H9 (cell line): Measurements from ENCODE around the gene PRKCB. TPM values are rescaled to one million over a fixed set of nuclear protein-coding genes. Genes with fewer than 3 reads are reported as not detected.

Source experiments
- DNase-seq: peaks from one replicate; pipeline ENCODE4 v3.0.0-alpha.2; 2017
- H2AFZ ChIP-seq: one replicate; pipeline ENCODE4 v1.6.1; 2013; ENCODE audit warnings: mild to moderate bottlenecking, low read length, control low read depth, moderate library complexity
- H2AK5ac ChIP-seq: 2 replicates; pipeline ENCODE4 v1.6.1; 2013; ENCODE audit warnings: low read length, control low read depth, mixed read lengths; ENCODE audit not compliant: insufficient read length
- H2BK120ac ChIP-seq: one replicate; pipeline ENCODE4 v1.6.1; 2013; ENCODE audit warnings: low read depth, mild to moderate bottlenecking, low read length, control low read depth, inconsistent platforms; ENCODE audit not compliant: poor library complexity, severe bottlenecking
- H2BK12ac ChIP-seq: 2 replicates; pipeline ENCODE4 v1.6.1; 2013; ENCODE audit warnings: low read length, control low read depth, mixed read lengths, low read depth; ENCODE audit not compliant: insufficient read length
- H2BK15ac ChIP-seq: 2 replicates; pipeline ENCODE4 v1.6.1; 2013; ENCODE audit warnings: low read depth, low read length, control low read depth
- H2BK20ac ChIP-seq: one replicate; pipeline ENCODE4 v1.6.1; 2013; ENCODE audit warnings: low read depth, mild to moderate bottlenecking, low read length, control low read depth, inconsistent platforms; ENCODE audit not compliant: poor library complexity, severe bottlenecking
- H2BK5ac ChIP-seq: 2 replicates; pipeline ENCODE4 v1.6.1; 2013; ENCODE audit warnings: low read length, control low read depth, mixed read lengths; ENCODE audit not compliant: insufficient read length
- H3K14ac ChIP-seq: 2 replicates; pipeline ENCODE4 v1.6.1; 2013; ENCODE audit warnings: low read length, control low read depth; ENCODE audit not compliant: insufficient read depth
- H3K18ac ChIP-seq: 2 replicates; pipeline ENCODE4 v1.6.1; 2013; ENCODE audit warnings: low read depth, mild to moderate bottlenecking, mixed read lengths, low read length, control low read depth; ENCODE audit not compliant: insufficient read length
- H3K23ac ChIP-seq: 2 replicates; pipeline ENCODE4 v1.6.1; 2013; ENCODE audit warnings: low read length, control low read depth, mixed read lengths, low read depth; ENCODE audit not compliant: insufficient read length
- H3K23me2 ChIP-seq: 2 replicates; pipeline ENCODE4 v1.6.1; 2013; ENCODE audit warnings: low read depth, mild to moderate bottlenecking, mixed read lengths, low read length, control low read depth; ENCODE audit not compliant: insufficient read length, poor library complexity, severe bottlenecking
- H3K27ac ChIP-seq: 2 replicates; pipeline ENCODE4 v1.5.1; 2013; ENCODE audit warnings: low read length, control low read depth, mixed read lengths, low read depth; ENCODE audit not compliant: insufficient read length
- H3K27me3 ChIP-seq: 2 replicates; pipeline ENCODE4 v1.6.1; 2013; ENCODE audit warnings: low read length, control low read depth, inconsistent platforms; ENCODE audit not compliant: insufficient read depth
- H3K4ac ChIP-seq: 2 replicates; pipeline ENCODE4 v1.6.1; 2013; ENCODE audit warnings: low read depth, mild to moderate bottlenecking, control low read depth, inconsistent platforms, low read length, moderate library complexity
- H3K4me1 ChIP-seq: 2 replicates; pipeline ENCODE4 v1.6.1; 2013; ENCODE audit warnings: low read length, control low read depth, inconsistent platforms; ENCODE audit not compliant: insufficient read depth
- H3K4me2 ChIP-seq: 2 replicates; pipeline ENCODE4 v1.6.1; 2013; ENCODE audit warnings: low read length, control low read depth, mixed read lengths; ENCODE audit not compliant: insufficient read length, insufficient read depth
- H3K56ac ChIP-seq: 2 replicates; pipeline ENCODE4 v1.6.1; 2013; ENCODE audit warnings: low read depth, mild to moderate bottlenecking, mixed read lengths, low read length, control low read depth; ENCODE audit not compliant: insufficient read length
- H3K79me1 ChIP-seq: 2 replicates; pipeline ENCODE4 v1.6.1; 2013; ENCODE audit warnings: low read depth, mild to moderate bottlenecking, moderate library complexity, low read length, control low read depth, inconsistent platforms; ENCODE audit not compliant: insufficient read depth, poor library complexity, severe bottlenecking
- H3K79me2 ChIP-seq: 2 replicates; pipeline ENCODE4 v1.6.1; 2013; ENCODE audit warnings: low read length, control low read depth, inconsistent platforms; ENCODE audit not compliant: insufficient read depth
- H3K9ac ChIP-seq: 2 replicates; pipeline ENCODE4 v1.6.1; 2013; ENCODE audit warnings: low read length, control low read depth, mixed read lengths; ENCODE audit not compliant: insufficient read length; ENCODE audit errors: extremely low read depth
- H3K9me3 ChIP-seq: one replicate; pipeline ENCODE4 v1.6.1; 2013; ENCODE audit warnings: low read depth, low read length, inconsistent platforms; ENCODE audit not compliant: control insufficient read depth
- H3T11ph ChIP-seq: one replicate; pipeline ENCODE4 v1.6.1; 2013; ENCODE audit warnings: mild to moderate bottlenecking, low read length, control low read depth, inconsistent platforms
- H4K20me1 ChIP-seq: one replicate; pipeline ENCODE4 v1.6.1; 2013; ENCODE audit not compliant: control insufficient read depth, insufficient read length, insufficient read depth
- H4K5ac ChIP-seq: 2 replicates; pipeline ENCODE4 v1.6.1; 2013; ENCODE audit warnings: low read depth, mild to moderate bottlenecking, mixed read lengths, low read length, control low read depth; ENCODE audit not compliant: insufficient read length
- H4K8ac ChIP-seq: replicated peaks from 2 replicates; pipeline ENCODE4 v1.6.1; 2013; ENCODE audit warnings: low read length, control low read depth, mixed read lengths, low read depth; ENCODE audit not compliant: insufficient read length
- H4K91ac ChIP-seq: 2 replicates; pipeline ENCODE4 v1.6.1; 2013; ENCODE audit warnings: low read depth, mild to moderate bottlenecking, moderate library complexity, mixed read lengths, low read length, control low read depth; ENCODE audit not compliant: insufficient read length
- H3K27ac Mint-ChIP-seq, 3 experiments: 2 replicates in 2 of 3; 3 replicates in 1 of 3; pipeline ENCODE4 v1.8.0; 2020 to 2021; ENCODE audit warnings: mixed read lengths in 3 of 3, mild to moderate bottlenecking in 1 of 3, moderate library complexity in 1 of 3
- H3K27me3 Mint-ChIP-seq: 2 replicates; pipeline ENCODE4 v1.8.0; 2021; ENCODE audit warnings: low read depth, mild to moderate bottlenecking, moderate library complexity, mixed read lengths
- H3K36me3 Mint-ChIP-seq, 3 experiments: 2 replicates in 2 of 3; 3 replicates in 1 of 3; pipeline ENCODE4 v1.8.0; 2020 to 2021; ENCODE audit warnings: low read depth in 3 of 3, mixed read lengths in 3 of 3; ENCODE audit not compliant: insufficient read depth in 1 of 3
- H3K4me1 Mint-ChIP-seq, 2 experiments: 2 replicates each; pipeline ENCODE4 v1.8.0; 2020; ENCODE audit warnings: mixed read lengths in 2 of 2
- H3K4me3 Mint-ChIP-seq, 2 experiments: 2 replicates in 1 of 2; 3 replicates in 1 of 2; pipeline ENCODE4 v1.8.0; 2020 to 2021; ENCODE audit warnings: mild to moderate bottlenecking in 2 of 2, mixed read lengths in 2 of 2, moderate library complexity in 1 of 2
- H3K9me3 Mint-ChIP-seq, 2 experiments: 2 replicates in 1 of 2; 3 replicates in 1 of 2; pipeline ENCODE4 v1.8.0; 2020; ENCODE audit warnings: mild to moderate bottlenecking in 2 of 2, mixed read lengths in 2 of 2, moderate library complexity in 1 of 2
- WGBS: extraction: QIAGEN DNeasy Blood & Tissue Kit; methylation state at CpG from one replicate; pipeline ENCODE4 v1.1.7; 2013; ENCODE audit warnings: missing lambda C conversion rate, low lambda C conversion rate, mixed read lengths; ENCODE audit not compliant: insufficient read length; ENCODE audit errors: extremely low coverage; 5-methylcytosine and 5-hydroxymethylcytosine counted together
- total RNA-seq: library from RNA; stranded (reverse); gene quantifications from 2 replicates; pipeline ENCODE4 v1.2.1, GENCODE V29; 2021
- TF ChIP-seq, protein P1 (sequence below): fragments of 200-600 bp; sonication (generic); conservative IDR thresholded peaks from 3 replicates; pipeline ENCODE4 v1.8.0; 2021; ENCODE audit warnings: antibody characterized with exemption, mild to moderate bottlenecking

PRKCB gene
- total RNA-seq, 1 experiment from 2014 or later, result 7.0 TPM

DNA sequence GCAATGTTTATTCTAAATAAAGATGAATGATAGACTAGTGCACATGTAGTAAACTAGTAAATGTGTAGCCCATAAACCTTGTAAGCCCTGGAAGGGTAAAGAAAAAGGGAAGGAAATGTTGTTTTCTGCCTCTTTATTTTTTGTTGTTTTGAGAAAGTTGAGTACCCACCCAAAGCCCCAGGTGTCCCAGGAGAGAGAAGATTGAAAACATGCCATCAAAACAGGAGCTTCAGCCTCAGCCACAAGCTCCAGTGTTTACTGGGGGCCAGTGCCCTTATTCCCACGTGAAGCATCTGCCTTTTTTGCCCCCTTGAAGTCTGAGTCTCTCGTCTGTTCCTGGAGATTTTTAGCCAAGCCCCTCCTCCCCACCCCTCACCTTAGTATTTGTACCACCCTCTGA lies 121.5 kb downstream of the PRKCB start:
- H2BK120ac ChIP-seq, result no peak overlapping the region
- H2BK20ac ChIP-seq, result no peak overlapping the region
- no peak overlapping the region for H4K5ac ChIP-seq
- H4K91ac ChIP-seq, result no peak overlapping the region
- peaks cover 23% of the 10 kb centered on the region for H3K27me3 Mint-ChIP-seq
- H3K4me3 Mint-ChIP-seq, result no peak overlapping the region
- no peaks in the 10 kb centered on the region for H3K79me1 ChIP-seq
- no peak overlapping the region for H2AK5ac ChIP-seq
- no peak overlapping the region for H2BK5ac ChIP-seq
- H3K4me1 ChIP-seq, result peaks cover 5% of the 10 kb centered on the region; the same call in 1 of the 2 replicates
- H3K18ac ChIP-seq, result no peak overlapping the region
- no CpG with 5 or more reads among the region's 2 CpGs for WGBS
- H4K8ac ChIP-seq, result no peak overlapping the region
- TF ChIP-seq, protein P1, sequence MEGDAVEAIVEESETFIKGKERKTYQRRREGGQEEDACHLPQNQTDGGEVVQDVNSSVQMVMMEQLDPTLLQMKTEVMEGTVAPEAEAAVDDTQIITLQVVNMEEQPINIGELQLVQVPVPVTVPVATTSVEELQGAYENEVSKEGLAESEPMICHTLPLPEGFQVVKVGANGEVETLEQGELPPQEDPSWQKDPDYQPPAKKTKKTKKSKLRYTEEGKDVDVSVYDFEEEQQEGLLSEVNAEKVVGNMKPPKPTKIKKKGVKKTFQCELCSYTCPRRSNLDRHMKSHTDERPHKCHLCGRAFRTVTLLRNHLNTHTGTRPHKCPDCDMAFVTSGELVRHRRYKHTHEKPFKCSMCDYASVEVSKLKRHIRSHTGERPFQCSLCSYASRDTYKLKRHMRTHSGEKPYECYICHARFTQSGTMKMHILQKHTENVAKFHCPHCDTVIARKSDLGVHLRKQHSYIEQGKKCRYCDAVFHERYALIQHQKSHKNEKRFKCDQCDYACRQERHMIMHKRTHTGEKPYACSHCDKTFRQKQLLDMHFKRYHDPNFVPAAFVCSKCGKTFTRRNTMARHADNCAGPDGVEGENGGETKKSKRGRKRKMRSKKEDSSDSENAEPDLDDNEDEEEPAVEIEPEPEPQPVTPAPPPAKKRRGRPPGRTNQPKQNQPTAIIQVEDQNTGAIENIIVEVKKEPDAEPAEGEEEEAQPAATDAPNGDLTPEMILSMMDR, result no peak
- no peaks in the 10 kb centered on the region for H3K27me3 ChIP-seq
- no peaks in the 10 kb centered on the region for H3K79me2 ChIP-seq
- no peaks in the 10 kb centered on the region; a peak in 1 of 7 replicates for H3K36me3 Mint-ChIP-seq
- H3K23me2 ChIP-seq, result no peaks in the 10 kb centered on the region
- no peaks in the 10 kb centered on the region for H3K9me3 Mint-ChIP-seq
- no peak overlapping the region for H3T11ph ChIP-seq
- H3K23ac ChIP-seq, result no peak overlapping the region
- DNase-seq, result no peak
- H3K14ac ChIP-seq, result no peak overlapping the region
- H3K4me2 ChIP-seq, result no peak overlapping the region
- no peak overlapping the region for H3K27ac ChIP-seq
- no peaks in the 10 kb centered on the region for H4K20me1 ChIP-seq
- H2BK15ac ChIP-seq, result no peak overlapping the region
- no peak overlapping the region for H3K27ac Mint-ChIP-seq
- H2BK12ac ChIP-seq, result no peak overlapping the region
- no peak overlapping the region for H3K9ac ChIP-seq
- peaks cover 15 to 22% of the 10 kb centered on the region in 2 experiments for H3K4me1 Mint-ChIP-seq
- no peak overlapping the region for H2AFZ ChIP-seq
- no peak overlapping the region for H3K4ac ChIP-seq
- H3K56ac ChIP-seq, result no peak overlapping the region
- H3K9me3 ChIP-seq, result no peaks in the 10 kb centered on the region
